Measurements from ENCODE around the gene MPL.

GRCh38 chr1:43306688-43307457 lies 30.7 kb upstream of the MPL start:
- TF ChIP-seq SPI1 (IDR thresholded peaks at IDR 0.05; ENCODE audit: borderline replicate concordance, low read depth) = no peak
- no peak for TF ChIP-seq GABPA (IDR thresholded peaks at IDR 0.05; ENCODE audit: low read depth)
- TF ChIP-seq CTCF (IDR thresholded peaks at IDR 0.05; ENCODE audit: insufficient read depth, low read length) = no peak
- no peak for TF ChIP-seq POLR2AphosphoS5 (IDR thresholded peaks at IDR 0.05; ENCODE audit: low read depth)
- TF ChIP-seq REST (IDR thresholded peaks at IDR 0.05; ENCODE audit: insufficient replicate concordance, low read depth) = no peak

All from HL-60 (cell line).